Fibroblast of lung (primary cell): Measurements from ENCODE around the gene ANLN. TPM values are rescaled to one million over a fixed set of nuclear protein-coding genes. Genes with fewer than 3 reads are reported as not detected.
"Not testable (repeated sequence)": the region's sequence is repeated elsewhere in the genome, so short reads cannot be mapped to it uniquely, and the experiment has no call there.

ENCODE experiments used
- DNase-seq, 2 donors: peaks; one replicate each; pipeline versions ENCODE4 v3.0.0 to v3.0.0-alpha.2; 2010; ENCODE audit warnings: low read depth in 2 of 2
- H2AFZ ChIP-seq: 2 replicates; pipeline ENCODE4 v1.5.1; 2012; ENCODE audit warnings: low read length, control low read depth, inconsistent platforms
- H3K27ac ChIP-seq: 2 replicates; pipeline ENCODE4 v1.5.1; 2011; ENCODE audit warnings: low read length, control low read depth; ENCODE audit not compliant: insufficient read depth
- H3K27me3 ChIP-seq: 2 replicates; pipeline ENCODE4 v1.5.1; 2011; ENCODE audit warnings: mild to moderate bottlenecking, low read length; ENCODE audit not compliant: control insufficient read depth, insufficient read depth
- H3K36me3 ChIP-seq: 2 replicates; pipeline ENCODE4 v1.5.1; 2011; ENCODE audit warnings: low read length; ENCODE audit not compliant: control insufficient read depth, insufficient read depth
- H3K4me1 ChIP-seq: 2 replicates; pipeline ENCODE4 v1.5.1; 2011; ENCODE audit warnings: low read length; ENCODE audit not compliant: control insufficient read depth, insufficient read depth; ENCODE audit errors: extremely low read depth
- H3K4me2 ChIP-seq: 2 replicates; pipeline ENCODE4 v1.5.1; 2011; ENCODE audit warnings: low read length, control low read depth; ENCODE audit not compliant: insufficient read depth; ENCODE audit errors: extremely low read depth
- H3K4me3 ChIP-seq, 4 experiments: fragments of 200-600 bp in 1 of 4; sonication (generic) in 1 of 4; replicated peaks in 1 of 4; 2 replicates each; pipeline ENCODE4 v1.5.1; 2011 to 2016; ENCODE audit warnings: low read length in 4 of 4, low read depth in 3 of 4, mild to moderate bottlenecking in 3 of 4, control low read depth in 2 of 4, inconsistent platforms in 1 of 4, mixed read lengths in 1 of 4; ENCODE audit not compliant: insufficient read depth in 1 of 4; ENCODE audit errors: control extremely low read depth in 1 of 4
- H3K79me2 ChIP-seq: 2 replicates; pipeline ENCODE4 v1.5.1; 2012; ENCODE audit warnings: mild to moderate bottlenecking, low read length, inconsistent platforms; ENCODE audit not compliant: control insufficient read depth, insufficient read depth
- H3K9ac ChIP-seq: 2 replicates; pipeline ENCODE4 v1.5.1; 2011; ENCODE audit warnings: mild to moderate bottlenecking, low read length, control low read depth; ENCODE audit not compliant: insufficient read depth
- H3K9me3 ChIP-seq: 2 replicates; pipeline ENCODE4 v1.5.1; 2012; ENCODE audit warnings: low read depth, low read length; ENCODE audit not compliant: control insufficient read depth, insufficient read depth
- H4K20me1 ChIP-seq: 2 replicates; pipeline ENCODE4 v1.5.1; 2011; ENCODE audit warnings: low read length; ENCODE audit not compliant: control insufficient read depth, insufficient read depth; ENCODE audit errors: extremely low read depth
- EZH2 ChIP-seq: IDR thresholded peaks from 2 replicates; pipeline ENCODE4 v1.5.1; 2012; ENCODE audit warnings: low read length, control low read depth, mild to moderate bottlenecking; ENCODE audit errors: missing control alignments
- polyA plus RNA-seq, 2 donors: library from polyadenylated mRNA; depleted of rRNA in 1 of 2; stranded (reverse) in 1 of 2; unstranded in 1 of 2; fragments of >200 nt; gene quantifications; 2 replicates each; pipeline ENCODE4 v1.2.1, GENCODE V29; 2011 to 2012; ENCODE audit warnings: missing spikeins in 1 of 2
- total RNA-seq: library from RNA; depleted of rRNA; stranded (reverse); fragments of >200 nt; gene quantifications from 2 replicates; pipeline ENCODE4 v1.2.1, GENCODE V29; 2014
- TF ChIP-seq, protein P1 (sequence below), 2 donors: IDR thresholded peaks in 1 of 2; conservative IDR thresholded peaks in 1 of 2; 1 replicate in 1 of 2; 2 replicates in 1 of 2; pipeline ENCODE4 v1.5.1; 2011 to 2012; ENCODE audit warnings: low read length in 2 of 2, control low read depth in 1 of 2, inconsistent platforms in 1 of 2, low read depth in 1 of 2, mild to moderate bottlenecking in 1 of 2

Gene ANLN
- total and polyA plus RNA-seq, 2 donors (not counting 1 experiment from before 2014, with no cell fraction given) = 21.5 to 25.3 TPM

DNA sequence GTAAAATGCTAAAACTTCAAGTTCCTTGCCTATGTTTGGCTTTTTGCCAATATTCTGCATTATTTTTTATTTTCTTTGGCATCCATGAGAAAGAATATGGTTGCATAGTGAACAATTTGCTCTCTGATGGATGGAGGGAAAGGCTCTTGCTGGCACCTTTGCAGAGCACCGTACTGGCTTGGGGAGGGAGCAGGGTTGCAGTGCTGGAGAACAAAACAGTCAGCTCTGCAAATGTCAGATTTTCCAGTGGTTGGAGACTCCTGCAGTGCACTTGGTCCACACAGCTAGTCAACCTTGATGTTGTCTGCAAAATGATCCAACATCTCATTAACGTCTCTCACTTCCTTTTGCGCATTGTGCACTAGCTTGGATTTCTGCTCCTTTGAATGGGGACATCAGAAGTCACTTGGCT is 100.8 kb downstream of the ANLN start:
- Histone ChIP-seq H2AFZ (no peak overlapping the region), H3K79me2 (no peaks in the 10 kb centered on the region), H3K9ac (no peak overlapping the region), H3K4me1 (no peaks in the 10 kb centered on the region), H3K27me3 (peaks cover 4% of the 10 kb centered on the region), H3K4me2 (no peak overlapping the region), H3K9me3 (no peaks in the 10 kb centered on the region), H3K4me3 (no peak overlapping the region), H3K36me3 (no peaks in the 10 kb centered on the region), H3K27ac (no peak overlapping the region), H4K20me1 (no peaks in the 10 kb centered on the region)
- no peak for TF ChIP-seq EZH2
- TF ChIP-seq, protein P1, sequence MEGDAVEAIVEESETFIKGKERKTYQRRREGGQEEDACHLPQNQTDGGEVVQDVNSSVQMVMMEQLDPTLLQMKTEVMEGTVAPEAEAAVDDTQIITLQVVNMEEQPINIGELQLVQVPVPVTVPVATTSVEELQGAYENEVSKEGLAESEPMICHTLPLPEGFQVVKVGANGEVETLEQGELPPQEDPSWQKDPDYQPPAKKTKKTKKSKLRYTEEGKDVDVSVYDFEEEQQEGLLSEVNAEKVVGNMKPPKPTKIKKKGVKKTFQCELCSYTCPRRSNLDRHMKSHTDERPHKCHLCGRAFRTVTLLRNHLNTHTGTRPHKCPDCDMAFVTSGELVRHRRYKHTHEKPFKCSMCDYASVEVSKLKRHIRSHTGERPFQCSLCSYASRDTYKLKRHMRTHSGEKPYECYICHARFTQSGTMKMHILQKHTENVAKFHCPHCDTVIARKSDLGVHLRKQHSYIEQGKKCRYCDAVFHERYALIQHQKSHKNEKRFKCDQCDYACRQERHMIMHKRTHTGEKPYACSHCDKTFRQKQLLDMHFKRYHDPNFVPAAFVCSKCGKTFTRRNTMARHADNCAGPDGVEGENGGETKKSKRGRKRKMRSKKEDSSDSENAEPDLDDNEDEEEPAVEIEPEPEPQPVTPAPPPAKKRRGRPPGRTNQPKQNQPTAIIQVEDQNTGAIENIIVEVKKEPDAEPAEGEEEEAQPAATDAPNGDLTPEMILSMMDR (conservative IDR thresholded peaks at IDR 0.05 in 1 of 2, IDR thresholded peaks at IDR 0.05 in 1 of 2; ENCODE audit: low read depth in 1 of 2, low read length in 2 of 2) = no peak
- DNase-seq = peak; percentile 21 to 52

DNA sequence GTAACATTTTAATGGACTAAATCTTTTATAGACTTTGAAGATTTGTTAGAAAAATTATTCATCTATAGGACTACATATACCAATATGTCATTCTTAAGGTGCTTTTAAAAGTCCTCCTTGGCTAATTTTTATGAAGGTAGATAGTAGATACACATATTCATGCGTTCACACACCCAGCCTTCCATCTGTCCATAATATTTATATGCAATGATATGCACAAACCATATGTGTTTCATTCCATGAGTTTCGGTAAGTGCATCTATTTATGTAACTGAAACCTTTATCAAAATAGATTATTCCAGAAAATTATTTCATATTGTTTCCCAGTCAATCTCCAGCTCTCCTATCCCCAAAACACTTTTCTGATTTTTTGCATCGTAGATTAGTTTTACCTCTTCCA is 101.7 kb downstream of the ANLN start:
- Histone ChIP-seq H3K36me3 (no peaks in the 10 kb centered on the region), H3K4me3 (no peak overlapping the region), H3K9ac (no peak overlapping the region), H4K20me1 (no peaks in the 10 kb centered on the region), H3K79me2 (no peaks in the 10 kb centered on the region), H3K27me3 (peaks cover 4% of the 10 kb centered on the region), H3K9me3 (no peaks in the 10 kb centered on the region), H2AFZ (no peak overlapping the region), H3K4me2 (no peak overlapping the region), H3K27ac (no peak overlapping the region), H3K4me1 (no peaks in the 10 kb centered on the region)
- no peak for TF ChIP-seq EZH2
- TF ChIP-seq, protein P1 (conservative IDR thresholded peaks at IDR 0.05 in 1 of 2, IDR thresholded peaks at IDR 0.05 in 1 of 2; ENCODE audit: low read depth in 1 of 2, low read length in 2 of 2) = no peak
- DNase-seq = no peak

DNA sequence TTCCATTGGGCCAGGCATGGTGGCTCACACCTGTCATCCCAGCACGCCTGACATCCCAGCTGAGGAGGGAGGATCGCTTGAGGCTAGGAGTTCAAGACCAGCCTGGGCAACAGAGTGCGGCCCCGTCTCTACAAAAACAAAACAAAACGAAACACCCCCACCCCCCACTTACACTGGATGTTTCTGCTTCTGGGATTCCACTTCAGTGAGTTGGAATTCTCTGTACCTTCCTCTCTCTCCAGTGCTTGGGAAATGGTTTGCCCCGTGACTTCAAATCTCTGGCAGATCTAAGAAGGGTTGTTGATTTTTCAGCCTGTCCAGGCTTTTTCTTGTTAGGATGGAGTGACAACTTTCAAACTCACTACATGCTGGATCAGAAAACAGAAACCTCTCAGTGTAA is 106.9 kb downstream of the ANLN start:
- H3K4me3 ChIP-seq = no peak overlapping the region
- no peaks in the 10 kb centered on the region for H3K36me3 ChIP-seq
- no peaks in the 10 kb centered on the region for H3K4me1 ChIP-seq
- H3K9me3 ChIP-seq = no peaks in the 10 kb centered on the region
- H3K27ac ChIP-seq = no peak overlapping the region
- H4K20me1 ChIP-seq = no peaks in the 10 kb centered on the region
- peak in 1 of 2 donors; percentile 39 for DNase-seq
- H3K4me2 ChIP-seq = no peak overlapping the region
- H2AFZ ChIP-seq = no peak overlapping the region
- no peaks in the 10 kb centered on the region for H3K79me2 ChIP-seq
- TF ChIP-seq, protein P1 (conservative IDR thresholded peaks at IDR 0.05 in 1 of 2, IDR thresholded peaks at IDR 0.05 in 1 of 2; ENCODE audit: low read depth in 1 of 2, low read length in 2 of 2) = no peak
- TF ChIP-seq EZH2 = no peak
- no peaks in the 10 kb centered on the region for H3K27me3 ChIP-seq
- no peak overlapping the region for H3K9ac ChIP-seq

DNA sequence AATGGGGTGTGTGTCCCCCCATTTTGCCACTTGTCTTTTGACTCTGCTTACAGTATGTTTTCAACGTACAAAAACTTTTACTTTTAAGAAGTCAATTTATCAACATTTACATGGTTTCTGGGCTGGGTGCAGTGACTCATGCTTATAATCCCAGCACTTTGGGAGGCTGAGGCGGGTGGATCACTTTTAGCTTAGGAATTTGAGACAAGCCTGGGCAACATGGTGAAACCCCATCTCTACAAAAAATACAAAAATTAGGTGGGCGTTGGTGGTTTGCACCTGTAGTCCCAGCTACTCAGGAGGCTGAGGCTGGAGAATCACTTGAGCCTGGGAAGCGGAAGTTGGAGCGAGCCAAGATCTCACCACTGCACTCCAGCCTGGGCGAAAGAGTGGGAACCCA is 107.5 kb downstream of the ANLN start:
- H3K9me3 ChIP-seq = not testable (repeated sequence)

More for the DNA sequence above, 107.5 kb downstream of the ANLN start:
- H3K27me3 ChIP-seq, H2AFZ ChIP-seq, H3K4me2 ChIP-seq, H3K36me3 ChIP-seq, H4K20me1 ChIP-seq, H3K27ac ChIP-seq, H3K4me1 ChIP-seq, H3K9ac ChIP-seq, H3K4me3 ChIP-seq, H3K79me2 ChIP-seq: not testable (repeated sequence)
- DNase-seq = peak in 1 of 2 donors; percentile 40
